Measurements from ENCODE around the gene ZFP36L1. TPM values are rescaled to one million over a fixed set of nuclear protein-coding genes. Genes with fewer than 3 reads are reported as not detected.

ZFP36L1 gene
- total and polyA plus RNA-seq, 2 of the 13 experiments (the other 11 are each of a cell fraction or from before 2014, with no cell fraction given), result 7.4 to 10.2 TPM

- TF ChIP-seq KDM3A (CRISPR knock-in tag; IDR thresholded peaks at IDR 0.05; ENCODE audit: low read depth) (no peak), ZNF468 (CRISPR knock-in tag; IDR thresholded peaks at IDR 0.05) (no peak), ARNT2 (CRISPR knock-in tag; IDR thresholded peaks at IDR 0.05; ENCODE audit: low read depth) (no peak; the same call in none of the 2 replicates), NBN (conservative IDR thresholded peaks at IDR 0.05) (no peak), ZFP82 (CRISPR knock-in tag; IDR thresholded peaks at IDR 0.05; ENCODE audit: borderline replicate concordance) (no peak), PATZ1 (CRISPR knock-in tag; IDR thresholded peaks at IDR 0.05) (peak; percentile 99), KLF15 (CRISPR knock-in tag; IDR thresholded peaks at IDR 0.05; ENCODE audit: borderline replicate concordance) (0 out of 2 replicates have a peak, but pooled peaks have one; percentile 32), TAF1 (CRISPR knock-in tag; IDR thresholded peaks at IDR 0.05) (peak; percentile 91), CHCHD3 (CRISPR knock-in tag; IDR thresholded peaks at IDR 0.05) (no peak), SMAD1 (CRISPR knock-in tag; IDR thresholded peaks at IDR 0.05; ENCODE audit: borderline replicate concordance, low read depth) (no peak), MEF2D (CRISPR knock-in tag; IDR thresholded peaks at IDR 0.05) (no peak), ZBTB42 (CRISPR knock-in tag; IDR thresholded peaks at IDR 0.05) (no peak), ZNF772 (CRISPR knock-in tag; IDR thresholded peaks at IDR 0.05) (no peak; the same call in 1 of the 2 replicates), DR1 (CRISPR knock-in tag; IDR thresholded peaks at IDR 0.05) (peak; percentile 92), ZNF746 (CRISPR knock-in tag; IDR thresholded peaks at IDR 0.05) (peak; percentile 62), MIXL1 (CRISPR knock-in tag; IDR thresholded peaks at IDR 0.05) (no peak), ZBTB3 (CRISPR knock-in tag; IDR thresholded peaks at IDR 0.05; ENCODE audit: borderline replicate concordance, low read depth) (no peak), ZNF75D (CRISPR knock-in tag; IDR thresholded peaks at IDR 0.05; ENCODE audit: borderline replicate concordance) (no peak)
- TF ChIP-seq, protein P1, sequence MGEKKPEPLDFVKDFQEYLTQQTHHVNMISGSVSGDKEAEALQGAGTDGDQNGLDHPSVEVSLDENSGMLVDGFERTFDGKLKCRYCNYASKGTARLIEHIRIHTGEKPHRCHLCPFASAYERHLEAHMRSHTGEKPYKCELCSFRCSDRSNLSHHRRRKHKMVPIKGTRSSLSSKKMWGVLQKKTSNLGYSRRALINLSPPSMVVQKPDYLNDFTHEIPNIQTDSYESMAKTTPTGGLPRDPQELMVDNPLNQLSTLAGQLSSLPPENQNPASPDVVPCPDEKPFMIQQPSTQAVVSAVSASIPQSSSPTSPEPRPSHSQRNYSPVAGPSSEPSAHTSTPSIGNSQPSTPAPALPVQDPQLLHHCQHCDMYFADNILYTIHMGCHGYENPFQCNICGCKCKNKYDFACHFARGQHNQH (CRISPR knock-in tag; IDR thresholded peaks at IDR 0.05), result no peak
- TF ChIP-seq, protein P2, sequence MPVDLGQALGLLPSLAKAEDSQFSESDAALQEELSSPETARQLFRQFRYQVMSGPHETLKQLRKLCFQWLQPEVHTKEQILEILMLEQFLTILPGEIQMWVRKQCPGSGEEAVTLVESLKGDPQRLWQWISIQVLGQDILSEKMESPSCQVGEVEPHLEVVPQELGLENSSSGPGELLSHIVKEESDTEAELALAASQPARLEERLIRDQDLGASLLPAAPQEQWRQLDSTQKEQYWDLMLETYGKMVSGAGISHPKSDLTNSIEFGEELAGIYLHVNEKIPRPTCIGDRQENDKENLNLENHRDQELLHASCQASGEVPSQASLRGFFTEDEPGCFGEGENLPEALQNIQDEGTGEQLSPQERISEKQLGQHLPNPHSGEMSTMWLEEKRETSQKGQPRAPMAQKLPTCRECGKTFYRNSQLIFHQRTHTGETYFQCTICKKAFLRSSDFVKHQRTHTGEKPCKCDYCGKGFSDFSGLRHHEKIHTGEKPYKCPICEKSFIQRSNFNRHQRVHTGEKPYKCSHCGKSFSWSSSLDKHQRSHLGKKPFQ (CRISPR knock-in tag; IDR thresholded peaks at IDR 0.05; ENCODE audit: insufficient replicate concordance), result peak; percentile 33
These were observed at the start of gene ZFP36L1 (continued) for GRCh38 chr14:68792979-68793733.

All from HepG2 (cell line).